ENCODE measurements around the gene MAN2B1.

GRCh38 chr19:12676928-12677327 is 10.4 kb upstream of the MAN2B1 start:
- TF ChIP-seq, protein P1, sequence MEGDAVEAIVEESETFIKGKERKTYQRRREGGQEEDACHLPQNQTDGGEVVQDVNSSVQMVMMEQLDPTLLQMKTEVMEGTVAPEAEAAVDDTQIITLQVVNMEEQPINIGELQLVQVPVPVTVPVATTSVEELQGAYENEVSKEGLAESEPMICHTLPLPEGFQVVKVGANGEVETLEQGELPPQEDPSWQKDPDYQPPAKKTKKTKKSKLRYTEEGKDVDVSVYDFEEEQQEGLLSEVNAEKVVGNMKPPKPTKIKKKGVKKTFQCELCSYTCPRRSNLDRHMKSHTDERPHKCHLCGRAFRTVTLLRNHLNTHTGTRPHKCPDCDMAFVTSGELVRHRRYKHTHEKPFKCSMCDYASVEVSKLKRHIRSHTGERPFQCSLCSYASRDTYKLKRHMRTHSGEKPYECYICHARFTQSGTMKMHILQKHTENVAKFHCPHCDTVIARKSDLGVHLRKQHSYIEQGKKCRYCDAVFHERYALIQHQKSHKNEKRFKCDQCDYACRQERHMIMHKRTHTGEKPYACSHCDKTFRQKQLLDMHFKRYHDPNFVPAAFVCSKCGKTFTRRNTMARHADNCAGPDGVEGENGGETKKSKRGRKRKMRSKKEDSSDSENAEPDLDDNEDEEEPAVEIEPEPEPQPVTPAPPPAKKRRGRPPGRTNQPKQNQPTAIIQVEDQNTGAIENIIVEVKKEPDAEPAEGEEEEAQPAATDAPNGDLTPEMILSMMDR (IDR thresholded peaks at IDR 0.05), result no peak
- no peak for TF ChIP-seq POLR2A (IDR thresholded peaks at IDR 0.05)
